Measurements from ENCODE around the gene CFAP92.

Gene CFAP92

GRCh38 chr3:129005526-129006303 is 11.8 kb upstream of the CFAP92 start:
- DNase-seq: no peak

DNA sequence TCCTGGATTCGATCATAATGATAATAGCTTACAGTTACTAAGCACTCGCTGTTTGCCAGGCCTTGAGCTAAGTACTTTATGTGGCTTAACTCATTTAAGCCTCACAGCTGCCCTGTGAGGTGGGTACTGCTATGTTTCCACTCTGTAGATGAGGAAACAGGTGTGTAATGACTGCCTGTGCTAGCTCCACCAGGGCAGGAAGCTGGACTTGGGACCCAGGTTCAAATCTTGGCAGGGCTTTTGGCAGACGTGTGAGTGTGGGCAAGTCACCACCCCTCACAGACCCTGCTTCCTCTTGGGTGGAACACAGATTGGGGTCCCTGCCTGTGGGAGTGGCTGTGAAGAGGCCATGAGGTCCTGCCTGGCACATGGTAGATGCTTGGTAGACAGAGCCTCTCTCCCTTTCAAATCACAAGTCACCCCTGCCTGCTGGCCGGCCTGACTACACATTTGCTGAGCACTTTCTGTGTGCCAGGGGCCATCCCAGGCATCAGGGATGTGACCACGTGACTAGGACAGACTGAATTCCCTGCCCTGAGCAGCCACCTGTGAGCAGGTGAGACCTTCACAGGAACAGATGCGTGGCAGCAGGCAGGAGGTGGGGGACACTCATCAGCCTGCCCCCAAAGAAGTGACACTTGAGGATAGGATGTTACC is 10.9 kb upstream of the CFAP92 start:
- DNase-seq: no peak

DNA sequence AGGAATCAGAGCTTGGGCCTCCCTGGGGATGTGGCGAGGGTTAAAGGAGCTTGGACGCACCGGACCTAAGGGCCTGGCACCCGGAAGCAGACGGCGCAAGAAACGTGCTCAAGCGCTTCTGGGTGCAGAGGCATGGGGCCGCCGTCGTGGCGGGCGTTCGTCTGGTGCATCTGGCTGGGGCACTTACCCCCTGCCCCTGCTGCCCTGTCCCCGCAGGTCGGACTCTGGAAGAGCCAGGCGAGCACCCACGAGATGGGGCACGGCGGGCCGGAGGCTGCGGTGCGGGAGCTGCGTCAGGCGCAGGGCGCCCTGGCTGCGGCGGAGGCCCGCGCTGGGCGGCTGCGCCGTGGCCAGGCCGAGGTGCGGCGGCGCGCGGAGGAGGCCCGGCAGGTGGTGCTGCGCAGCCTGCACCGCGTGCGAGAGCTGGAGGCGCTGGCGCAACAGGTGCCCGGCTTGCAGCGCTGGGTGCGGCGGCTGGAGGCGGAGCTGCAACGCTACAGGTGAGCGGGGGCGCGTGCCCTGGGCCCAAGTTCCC is 9.8 kb upstream of the CFAP92 start:
- DNase-seq: no peak

GRCh38 chr3:129002573-129003569 is 9.0 kb upstream of the CFAP92 start:
- DNase-seq: no peak

- DNase-seq: no peak
Measured at GRCh38 chr3:129001806-129002572, 8.1 kb upstream of the CFAP92 start.

- peak; percentile 67 for DNase-seq
Measured at GRCh38 chr3:129001101-129001805, 7.4 kb upstream of the CFAP92 start, which contains the start of gene EFCC1. Gene EFCC1, plus strand, starts transcription at chr3:129001304. Its CDS starts 325 bp downstream, at chr3:129001629.

DNA sequence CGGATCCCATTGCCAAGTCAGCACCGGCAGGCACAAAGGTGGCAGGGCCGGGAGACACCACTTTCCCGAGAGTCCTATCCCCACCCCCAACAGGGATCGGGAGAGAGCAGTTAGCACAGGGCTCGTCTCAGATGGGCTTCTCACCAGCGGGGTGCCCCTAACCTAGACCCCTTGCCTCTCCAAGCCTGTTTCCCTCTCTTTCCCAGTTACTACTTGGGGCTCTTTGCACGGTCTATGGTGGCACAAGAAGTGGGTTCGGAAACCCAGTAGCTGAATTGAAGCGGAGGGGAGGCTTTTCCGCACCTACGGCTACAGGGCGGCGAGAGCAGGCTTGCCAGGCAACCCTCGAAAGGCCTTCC is 6.8 kb upstream of the CFAP92 start:
- DNase-seq: no peak

DNA sequence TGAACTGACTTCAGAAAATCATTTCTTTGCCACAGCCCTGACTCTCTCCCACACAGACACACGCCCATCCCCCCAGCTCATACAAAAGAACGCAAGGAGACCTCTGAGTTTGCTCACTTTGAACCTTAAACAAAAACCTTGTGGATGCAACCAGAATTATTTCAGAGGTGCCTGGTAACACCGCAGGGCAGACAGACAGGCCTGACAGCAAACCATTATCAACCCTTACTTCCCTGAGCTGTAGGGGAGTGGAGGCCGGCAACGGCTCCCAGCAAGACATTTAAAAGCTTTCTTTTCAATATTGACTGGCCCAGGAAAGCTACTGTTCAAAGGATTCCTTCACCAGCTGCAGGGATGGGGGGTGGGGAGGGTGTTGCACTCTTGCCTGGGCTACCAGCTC is 5.2 kb upstream of the CFAP92 start:
- DNase-seq: no peak

DNA sequence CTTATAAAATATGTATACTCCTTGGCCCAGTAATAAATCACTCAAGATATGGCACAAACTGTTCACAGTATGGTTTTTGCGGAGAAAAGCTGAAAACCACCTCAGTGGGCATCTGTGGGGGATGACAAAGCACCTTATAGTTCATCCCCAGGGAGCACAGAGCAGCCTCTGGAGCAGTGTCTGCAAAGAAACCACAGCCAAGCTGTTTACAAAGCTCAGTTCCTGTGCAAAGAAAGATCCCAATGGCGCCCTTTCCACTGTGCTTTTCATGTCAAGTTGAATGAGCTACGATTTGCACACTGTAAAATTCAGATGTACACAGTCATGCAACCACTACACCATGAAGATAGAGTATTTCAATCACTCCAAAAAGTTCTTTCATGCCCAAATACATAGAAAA is 4.7 kb upstream of the CFAP92 start:
- DNase-seq: no peak

DNA sequence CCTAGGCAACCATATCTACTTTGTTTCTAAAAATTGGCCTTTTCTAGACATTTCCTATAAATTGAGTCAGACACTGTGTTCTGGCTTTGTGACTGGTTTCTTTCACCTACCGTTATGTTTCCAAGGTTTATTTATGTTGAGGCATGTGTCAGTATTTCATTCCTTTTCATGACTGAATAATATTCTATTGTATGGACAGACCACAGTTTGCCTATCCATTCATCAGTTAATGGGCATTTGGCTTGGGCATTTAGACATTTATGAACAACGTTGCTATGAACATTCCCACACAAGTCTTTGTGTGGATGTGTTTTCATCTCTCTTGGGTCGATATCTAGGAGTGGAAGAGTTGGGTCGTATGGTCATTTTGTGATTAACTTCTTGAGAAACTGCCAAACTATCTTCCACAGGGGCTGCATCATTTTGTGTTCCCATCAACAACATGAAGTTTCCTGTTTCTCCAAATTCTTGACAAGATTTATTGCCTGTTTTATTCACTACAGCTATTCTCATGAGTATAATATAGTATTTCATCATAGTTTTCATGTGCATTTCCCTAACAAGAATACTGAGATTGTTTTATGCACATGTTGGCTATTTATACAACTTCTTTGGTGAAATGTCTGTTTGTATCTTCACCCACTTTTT is 3.7 kb upstream of the CFAP92 start:
- no peak for DNase-seq

DNA sequence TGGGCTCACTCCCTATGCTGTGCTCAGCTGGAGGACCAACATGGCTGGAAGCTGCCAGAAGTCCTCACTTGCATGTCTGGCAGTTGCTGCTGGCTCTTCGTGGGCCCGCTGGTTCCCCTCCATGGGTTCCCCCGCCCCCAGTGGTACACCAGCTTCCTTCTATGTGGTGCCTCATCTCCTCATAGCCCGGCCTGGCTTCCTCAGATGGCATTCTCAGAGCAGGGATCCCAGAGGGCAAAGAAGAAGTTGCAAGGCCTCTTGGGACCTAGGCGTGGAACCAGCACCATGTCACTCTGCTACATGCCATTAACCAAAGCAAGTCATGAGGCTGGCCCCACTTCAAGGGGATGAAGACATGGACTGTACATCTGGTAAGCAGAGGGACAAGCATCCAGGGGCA is 2.9 kb upstream of the CFAP92 start:
- DNase-seq: no peak

- no peak for DNase-seq
Measured at GRCh38 chr3:128996200-128996599, 2.3 kb upstream of the CFAP92 start.

- DNase-seq: no peak
Measured at GRCh38 chr3:128995737-128996136, 1.9 kb upstream of the CFAP92 start.

- no peak for DNase-seq
Measured at GRCh38 chr3:128994581-128995546, 988 bp upstream of the CFAP92 start.

DNA sequence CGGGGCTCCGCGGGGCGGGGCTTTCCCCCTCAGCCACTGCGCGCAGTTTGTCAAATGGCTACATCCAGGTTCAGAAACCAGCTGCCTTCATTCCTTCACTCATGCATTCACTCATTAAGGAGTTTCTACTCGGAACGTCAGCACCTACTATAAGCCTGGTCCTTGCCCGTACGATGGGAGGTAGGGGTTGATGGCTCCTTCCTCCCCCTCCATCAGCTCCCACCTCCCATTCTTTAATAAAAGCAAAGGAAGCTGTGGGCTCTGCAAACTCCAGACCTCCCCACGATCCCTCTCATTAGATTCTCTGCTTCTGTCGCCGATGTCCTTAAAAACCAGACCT is 267 bp upstream of the CFAP92 start:
- DNase-seq: no peak

DNA sequence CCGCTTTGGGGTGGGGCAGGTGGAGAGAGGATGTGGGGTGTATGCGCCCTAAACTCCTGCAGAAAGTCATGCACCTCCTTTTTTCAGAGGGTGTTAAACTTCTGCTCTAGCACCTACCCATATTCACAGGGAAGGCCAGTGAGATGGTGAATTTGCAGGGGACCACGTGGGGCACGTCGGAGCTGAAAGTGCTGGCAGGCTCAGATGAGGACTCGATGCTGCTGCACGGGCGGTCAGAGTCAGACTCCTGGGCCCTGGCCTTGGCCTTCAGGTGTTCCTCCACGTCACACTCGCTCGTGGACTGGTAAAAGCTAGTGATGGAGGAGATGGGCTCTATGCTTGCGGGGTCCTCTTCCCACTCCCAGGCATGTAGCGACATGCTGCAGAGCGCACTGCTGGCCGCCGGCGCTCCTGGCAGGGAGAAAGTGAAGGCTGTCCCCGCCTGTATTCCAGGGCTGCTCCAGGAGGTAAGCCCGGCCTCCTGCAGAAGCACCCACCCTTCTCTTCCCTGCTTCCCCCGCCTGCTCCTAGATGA is 883 bp downstream of the CFAP92 start:
- no peak for DNase-seq

- no peak for DNase-seq
Measured at GRCh38 chr3:128991355-128991895, 2.5 kb downstream of the CFAP92 start.

DNA sequence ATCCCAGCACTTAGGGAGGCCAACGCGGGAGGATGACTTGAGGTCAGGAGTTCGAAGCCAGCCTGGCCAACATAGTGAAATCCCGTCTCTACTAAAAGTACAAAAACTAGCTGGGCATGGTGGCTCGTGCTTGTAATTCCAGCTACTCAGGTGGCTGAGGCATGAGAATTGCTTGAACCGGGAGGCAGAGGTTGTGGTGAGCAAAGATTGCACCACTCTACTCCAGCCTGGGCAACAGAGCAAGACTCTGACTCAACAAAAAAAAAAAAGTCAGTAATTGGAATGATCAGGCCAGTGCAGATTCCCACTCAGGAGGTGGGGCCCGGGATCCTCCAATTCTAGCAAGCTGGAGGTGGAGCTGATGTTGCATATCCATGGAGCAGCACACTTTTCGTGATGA is 5.6 kb downstream of the CFAP92 start:
- DNase-seq: no peak

All from 8988T (cell line).